ENCODE data around the gene UBAP1.

DNA sequence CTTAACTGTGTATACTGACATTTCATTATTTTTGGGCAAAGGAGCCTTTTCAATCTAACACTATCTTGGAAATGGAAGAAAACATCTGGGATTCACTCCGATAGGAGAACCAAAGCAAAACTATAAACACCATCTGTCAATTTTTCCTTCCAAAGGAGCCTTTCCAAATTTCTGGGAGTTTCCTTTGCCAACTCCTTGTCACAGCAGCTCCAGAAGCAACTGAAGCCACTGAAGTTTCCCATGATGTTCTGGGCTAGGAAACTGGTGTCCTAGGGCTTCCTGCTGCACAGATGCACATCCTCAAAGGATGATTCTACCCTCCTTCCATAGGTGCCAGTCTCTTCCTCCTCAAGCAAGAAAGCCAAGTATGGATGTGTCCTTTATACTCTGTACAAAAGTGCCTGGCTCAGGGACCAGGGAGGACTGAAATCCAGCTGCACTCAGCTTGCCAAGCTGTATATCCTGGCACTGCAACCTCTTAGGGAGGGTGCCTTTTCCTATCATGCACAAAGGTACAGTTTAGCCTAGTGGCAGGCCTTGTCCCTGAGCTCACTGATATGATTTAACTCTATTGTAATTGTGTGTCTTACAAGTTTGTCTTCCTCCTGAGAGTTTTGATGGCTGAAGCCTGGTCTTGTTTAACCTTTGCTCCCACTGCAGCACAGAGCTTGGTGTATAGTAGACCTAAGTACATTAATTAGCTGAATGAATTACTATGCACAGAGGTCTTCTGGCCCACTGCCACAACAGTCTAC is 8.4 kb upstream of the UBAP1 start:
- no peak for TF ChIP-seq CTCF (IDR thresholded peaks at IDR 0.05)
- no peak for TF ChIP-seq TEAD4 (IDR thresholded peaks at IDR 0.05; ENCODE audit: borderline replicate concordance, insufficient read depth)
- no peak for TF ChIP-seq EP300 (IDR thresholded peaks at IDR 0.05; ENCODE audit: borderline replicate concordance in 1 of 2, low read depth in 1 of 2, low read length in 1 of 2)
- TF ChIP-seq, protein P1, sequence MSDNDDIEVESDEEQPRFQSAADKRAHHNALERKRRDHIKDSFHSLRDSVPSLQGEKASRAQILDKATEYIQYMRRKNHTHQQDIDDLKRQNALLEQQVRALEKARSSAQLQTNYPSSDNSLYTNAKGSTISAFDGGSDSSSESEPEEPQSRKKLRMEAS (IDR thresholded peaks at IDR 0.05; ENCODE audit: low read depth) = no peak
- no peak for TF ChIP-seq FOSL2 (IDR thresholded peaks at IDR 0.05; ENCODE audit: borderline replicate concordance, low read depth)
- TF ChIP-seq MXI1 (IDR thresholded peaks at IDR 0.05; ENCODE audit: low read depth, low read length) = no peak
- TF ChIP-seq SIN3A (IDR thresholded peaks at IDR 0.05; ENCODE audit: borderline replicate concordance, low read depth, low read length) = no peak
- TF ChIP-seq POLR2AphosphoS5 (IDR thresholded peaks at IDR 0.05; ENCODE audit: low read depth, low read length) = no peak
- no peak for TF ChIP-seq TAF1 (IDR thresholded peaks at IDR 0.05; ENCODE audit: borderline replicate concordance, low read depth, low read length)

Measured in SK-N-SH (cell line).